Muscle of back (tissue), 11 donors: Measurements from ENCODE around the gene SPACA7. TPM values are rescaled to one million over a fixed set of nuclear protein-coding genes. Genes with fewer than 3 reads are reported as not detected.
"Not testable (repeated sequence)": the region's sequence is repeated elsewhere in the genome, so short reads cannot be mapped to it uniquely, and the experiment has no call there.

ENCODE experiments used
- DNase-seq, 3 donors: peaks; one replicate each; pipeline versions ENCODE4 v3.0.0 to v3.0.0-alpha.2; 2013
- polyA plus RNA-seq, 10 donors: library from polyadenylated mRNA; unstranded; fragments of 120-200 nt; gene quantifications; one replicate each; pipeline ENCODE4 v1.2.1, GENCODE V29; 2013; ENCODE audit not compliant: insufficient read length in 10 of 10

The SPACA7 gene
- polyA plus RNA-seq, 10 donors: not detected

DNA sequence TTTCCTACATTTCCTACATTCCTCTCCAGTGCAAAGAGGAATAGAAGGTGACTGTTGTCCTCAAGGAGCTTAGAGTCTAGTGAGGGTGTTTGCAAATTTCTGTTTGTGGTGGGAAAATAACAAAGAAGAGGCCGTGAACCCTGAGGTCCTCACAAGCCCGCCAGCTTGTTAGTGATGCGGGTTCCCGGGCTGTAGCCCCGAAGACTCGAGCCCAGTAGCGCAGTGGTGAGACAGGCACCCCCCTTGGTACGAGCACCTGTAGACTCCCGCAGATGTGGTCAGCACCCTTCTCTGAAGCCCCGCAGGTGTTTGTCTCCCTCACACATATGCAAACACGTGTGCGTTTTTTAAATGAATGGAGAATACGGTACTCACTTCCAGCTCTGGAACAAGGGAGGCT is 26.5 kb upstream of the SPACA7 start:
- no peak for DNase-seq

DNA sequence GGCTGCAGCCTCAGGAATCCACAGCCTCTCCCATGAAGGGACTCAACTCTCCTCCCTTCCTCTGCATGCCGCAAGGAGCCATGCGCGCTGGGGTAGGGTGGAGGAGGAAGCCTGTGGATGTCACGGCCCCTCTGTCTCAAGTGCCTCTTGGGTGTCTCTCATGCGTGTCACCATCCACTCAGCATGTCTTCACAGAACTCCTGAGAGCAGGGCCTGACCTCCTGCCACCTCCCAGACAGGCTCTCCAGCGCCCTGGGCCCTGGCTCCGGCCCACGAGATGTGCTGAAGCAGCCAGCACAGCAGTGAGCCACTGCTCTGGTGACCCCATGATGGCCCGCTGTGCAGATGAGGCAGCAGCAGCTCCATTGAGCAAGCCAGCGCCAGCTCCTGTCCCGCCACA is 25.9 kb upstream of the SPACA7 start:
- DNase-seq: no peak

DNA sequence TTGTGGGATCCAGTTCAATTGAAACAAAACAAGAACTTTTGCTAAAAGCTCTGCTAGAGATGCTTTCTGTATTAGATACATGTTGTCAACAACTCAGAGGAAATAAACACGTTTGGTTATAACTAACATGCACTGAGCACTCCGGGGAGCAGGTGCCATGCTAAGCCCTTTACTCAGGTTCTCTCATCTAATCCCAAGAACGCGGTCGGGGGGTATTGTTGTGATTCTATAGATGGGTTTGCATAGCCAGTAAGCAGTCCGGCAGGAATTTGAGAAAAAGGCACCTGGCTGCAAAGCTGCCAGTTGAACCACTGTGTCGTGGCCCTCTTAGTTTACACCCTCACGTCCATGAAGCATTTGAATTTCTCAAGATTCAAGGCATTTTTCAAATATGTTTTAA is 24.3 kb upstream of the SPACA7 start:
- DNase-seq: no peak

DNA sequence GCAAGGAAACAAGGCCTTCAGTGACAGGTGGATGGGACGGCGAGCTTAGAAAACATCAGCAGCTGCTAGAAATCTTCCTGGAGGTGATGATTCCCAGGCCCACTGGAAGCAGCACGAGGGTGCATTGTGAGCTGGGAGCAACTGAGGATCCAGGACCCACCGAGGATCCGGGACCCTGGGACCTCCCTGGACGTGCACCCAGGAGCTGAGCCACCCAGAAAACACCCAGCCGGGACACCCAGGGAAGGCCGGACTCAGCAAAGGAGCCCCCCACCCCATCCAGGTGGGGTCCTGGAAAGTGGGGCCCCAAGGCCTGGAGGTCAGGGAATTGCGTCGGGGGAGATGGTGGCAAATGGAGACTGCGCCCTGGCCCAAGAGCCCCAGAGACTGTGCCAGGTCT is 22.3 kb upstream of the SPACA7 start:
- DNase-seq: no peak

DNA sequence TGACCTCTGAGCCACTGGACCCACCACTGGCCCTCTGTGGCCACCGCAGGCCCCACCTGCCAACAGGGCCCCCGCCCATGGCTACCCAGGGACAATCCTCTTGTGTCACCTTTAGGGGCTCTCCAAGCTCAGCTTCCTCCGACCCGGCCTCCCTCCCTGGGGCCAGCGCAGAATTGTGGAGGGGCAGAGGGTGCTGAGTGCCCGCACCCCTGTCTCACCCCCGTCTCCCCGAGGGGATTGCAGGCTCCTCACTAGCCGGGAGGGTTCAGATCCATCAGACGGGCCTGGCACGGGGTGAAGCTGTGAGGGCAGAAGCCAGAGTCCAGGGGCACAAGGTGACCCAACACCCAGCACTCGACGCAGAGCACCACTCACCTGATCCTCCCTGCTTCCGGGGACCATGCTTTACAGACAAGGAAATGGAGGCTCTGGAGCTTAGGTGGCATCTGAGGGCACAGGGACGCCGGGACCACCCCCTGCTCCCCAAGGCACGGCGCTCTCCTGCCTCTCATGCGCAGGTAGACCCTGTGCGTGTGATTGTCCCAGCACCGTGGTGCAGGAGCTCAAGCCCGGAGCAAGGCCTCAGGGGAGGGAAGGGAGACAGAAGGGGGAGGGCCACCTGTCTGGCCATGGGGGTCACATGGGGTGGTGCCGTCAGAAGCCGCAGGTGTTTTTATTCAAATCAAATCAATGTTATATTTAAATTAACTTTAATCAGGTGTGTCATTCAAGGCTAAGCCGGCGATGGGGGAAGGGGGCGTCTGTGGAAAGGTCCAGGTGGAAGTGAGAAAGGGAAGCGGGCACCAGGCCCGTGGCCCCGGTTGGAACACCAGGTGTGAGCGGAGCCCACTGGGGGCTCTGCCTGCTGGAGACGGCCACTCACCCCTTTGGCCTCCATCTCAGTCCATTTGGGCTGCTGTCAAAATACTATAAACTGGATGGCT is 21.6 kb upstream of the SPACA7 start:
- no peak for DNase-seq

DNA sequence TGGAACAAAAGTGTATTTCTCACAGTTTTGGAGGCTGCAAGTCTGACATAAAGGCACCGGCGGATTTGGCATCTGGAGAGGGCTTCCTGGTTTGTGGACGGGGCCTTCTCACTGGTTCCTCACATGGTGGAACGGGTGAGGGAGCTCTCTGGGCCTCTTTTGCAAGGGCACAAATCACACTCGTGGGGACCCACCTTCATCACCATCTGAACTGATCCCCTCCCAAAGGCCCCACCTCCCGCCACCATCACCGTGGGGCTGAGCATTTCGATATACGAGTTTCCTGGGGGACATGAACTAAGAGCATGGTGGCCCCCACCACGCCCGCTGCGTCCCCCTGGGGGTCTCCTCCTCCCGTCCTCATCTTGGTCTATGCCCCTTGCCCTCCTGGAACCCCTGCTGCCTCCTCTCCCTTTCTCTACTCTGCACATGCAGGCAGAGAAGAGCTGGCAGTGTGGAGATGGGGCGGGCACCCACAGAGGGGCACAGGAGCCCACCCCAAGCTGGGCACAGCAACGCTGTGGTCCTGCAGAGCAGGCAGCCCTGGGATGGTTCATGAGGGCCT is 20.8 kb upstream of the SPACA7 start:
- no peak for DNase-seq

DNA sequence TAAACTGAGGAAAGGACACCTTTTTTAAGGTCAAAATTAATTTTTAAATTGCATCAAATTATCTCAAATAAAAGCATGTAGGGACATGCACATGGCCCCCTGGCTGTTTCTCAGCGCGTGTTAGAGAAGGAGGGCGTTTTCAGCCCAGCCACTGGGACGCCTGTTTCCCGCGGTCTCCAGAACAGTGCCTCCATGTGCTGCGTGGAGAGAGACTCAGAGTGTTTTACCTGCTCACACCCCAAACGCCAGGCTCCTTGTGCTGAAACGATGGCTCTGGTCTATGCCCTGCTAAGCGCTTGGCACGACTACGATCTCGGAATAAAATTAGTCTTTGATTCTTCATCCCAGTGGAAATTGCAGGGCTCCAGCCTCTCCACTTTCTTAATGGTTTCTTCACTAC is 20.0 kb upstream of the SPACA7 start:
- DNase-seq: no peak

DNA sequence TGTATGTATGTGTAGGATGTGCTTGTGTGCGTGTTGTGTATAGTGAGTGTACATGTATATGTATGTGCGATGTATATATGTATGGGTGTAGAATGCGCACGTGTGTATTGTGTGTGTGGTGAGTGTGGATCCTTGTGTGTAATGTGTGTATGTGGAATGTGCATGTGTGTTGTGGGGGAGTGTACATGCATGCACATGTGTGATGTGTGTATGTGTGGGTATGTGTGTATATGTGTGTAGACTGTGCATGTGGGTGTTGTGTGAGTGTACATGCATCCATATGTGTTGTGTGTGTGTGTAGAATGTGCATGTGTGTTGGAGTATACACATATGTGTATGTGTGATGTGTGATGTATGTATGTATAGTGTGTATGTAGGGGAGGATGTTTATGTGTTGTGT is 18.0 kb upstream of the SPACA7 start:
- no peak for DNase-seq

DNA sequence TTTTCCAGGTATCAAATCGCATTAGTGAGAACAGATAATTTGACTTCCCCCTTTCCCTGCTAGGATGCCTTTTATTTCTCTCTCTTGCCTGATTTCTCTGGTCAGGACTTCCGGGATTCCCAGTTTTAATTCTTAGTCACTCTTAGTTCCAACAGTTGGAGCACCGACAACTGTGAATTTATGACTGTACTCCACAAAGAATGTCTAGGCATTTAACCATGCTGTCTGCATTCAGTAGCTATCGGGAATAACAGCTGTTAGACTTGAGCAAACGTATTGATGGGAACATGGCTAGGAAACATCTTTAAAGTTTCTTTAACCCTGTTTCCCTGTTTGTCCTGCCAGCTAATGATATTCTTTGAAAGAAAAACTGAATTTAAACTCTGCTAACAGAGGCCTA is 14.1 kb upstream of the SPACA7 start:
- DNase-seq: no peak

DNA sequence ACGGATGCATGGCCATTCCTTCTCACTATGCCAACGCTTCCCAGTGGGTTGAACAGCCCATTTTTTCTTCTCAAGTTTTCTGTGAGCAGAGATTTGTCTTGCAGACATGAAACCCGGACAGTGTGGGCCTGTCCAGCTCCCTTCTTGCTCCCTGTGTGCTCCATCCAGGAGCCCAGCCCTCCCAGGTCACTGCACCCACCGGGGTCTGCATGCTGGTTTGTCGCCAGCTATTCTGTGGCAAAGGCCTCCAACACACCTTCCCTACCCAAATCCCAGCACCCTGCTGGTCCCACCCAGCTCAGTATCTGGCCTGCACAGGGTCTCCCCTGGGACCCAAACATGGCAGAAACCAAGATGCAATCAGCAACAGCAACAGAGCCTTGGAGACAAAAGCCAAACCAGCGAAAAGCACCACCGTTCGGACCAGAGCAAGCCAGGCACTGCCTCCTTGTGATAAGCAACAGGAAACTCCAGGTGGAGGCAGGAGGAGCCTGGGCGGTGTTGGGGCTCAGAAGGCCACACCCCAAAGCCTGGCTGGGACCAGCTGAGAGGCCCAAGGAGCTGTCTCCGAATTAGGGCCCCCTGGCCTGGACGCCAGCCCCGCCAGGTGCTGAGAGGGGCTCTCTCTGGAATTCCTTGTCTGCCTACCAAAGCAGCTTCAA is 12.2 kb upstream of the SPACA7 start:
- DNase-seq: no peak

DNA sequence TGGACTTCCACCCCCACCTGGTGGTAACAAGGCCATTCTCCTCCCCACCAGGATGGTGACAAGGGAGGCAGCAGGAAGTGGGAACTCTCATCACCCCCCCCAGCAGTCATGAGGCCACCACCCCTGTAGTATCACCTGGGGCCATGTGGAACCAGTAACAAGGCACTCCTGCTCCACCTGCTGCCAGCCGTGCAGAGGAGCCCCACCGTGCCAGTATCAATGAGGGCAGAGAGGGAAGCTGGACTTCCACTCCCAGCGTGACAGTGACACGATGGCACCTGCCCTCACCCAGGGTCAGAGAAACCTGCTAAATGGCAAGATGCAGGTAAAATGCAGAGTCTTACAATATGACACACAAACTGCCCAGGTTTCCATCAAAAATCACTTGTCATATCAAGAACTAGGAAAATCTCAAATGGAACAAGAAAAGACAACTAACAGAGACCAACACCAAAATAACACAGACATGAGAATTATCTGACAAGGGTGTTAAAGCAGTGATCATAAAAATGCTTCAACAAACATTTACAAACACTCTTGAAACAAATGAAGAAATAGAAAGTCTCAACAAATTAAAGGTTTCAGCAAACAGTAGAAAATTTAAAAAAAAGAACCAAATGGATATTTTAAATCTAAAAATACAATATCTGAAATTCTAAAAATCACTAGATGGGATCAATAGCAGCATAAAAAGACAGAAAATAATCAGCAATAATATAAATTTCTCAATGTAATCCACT is 9.1 kb upstream of the SPACA7 start:
- no peak for DNase-seq

DNA sequence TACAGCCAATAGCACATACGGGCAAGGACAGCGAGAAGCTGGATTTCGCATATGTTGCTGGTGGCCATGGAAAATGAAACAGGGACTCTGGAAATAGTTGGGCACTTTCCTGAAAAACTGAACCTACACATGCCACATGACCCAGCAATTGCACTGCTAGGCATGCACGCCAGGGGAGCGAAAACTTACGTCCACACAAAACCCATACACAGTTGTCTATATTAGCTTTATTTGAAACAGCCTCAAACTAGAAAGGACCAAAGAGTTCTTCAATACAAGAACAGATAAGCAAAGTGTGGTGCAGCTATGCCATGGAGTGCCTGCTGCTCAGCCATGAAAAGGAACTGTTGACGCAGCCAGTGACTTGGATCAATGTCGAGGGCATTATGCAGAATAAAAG is 7.3 kb upstream of the SPACA7 start:
- DNase-seq: no peak

DNA sequence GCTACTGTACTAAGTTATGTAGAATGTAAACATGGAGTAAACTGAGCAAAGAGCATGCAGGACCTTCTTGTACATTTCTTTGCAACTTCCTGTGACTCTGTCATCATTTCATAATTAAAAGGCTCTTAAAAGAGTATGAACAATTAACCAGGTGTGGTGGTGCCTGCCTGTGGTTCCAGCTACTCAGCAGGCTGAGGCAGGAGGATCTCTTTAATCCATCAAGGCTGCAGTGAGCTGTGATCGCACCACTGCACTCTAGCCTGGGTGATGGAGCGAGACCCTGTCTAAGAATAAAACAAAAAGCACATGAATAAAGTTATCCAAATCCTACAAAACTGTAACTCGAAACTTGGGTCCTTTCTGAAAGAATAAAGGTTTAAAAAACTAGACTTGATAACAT is 5.8 kb upstream of the SPACA7 start:
- no peak for DNase-seq

DNA sequence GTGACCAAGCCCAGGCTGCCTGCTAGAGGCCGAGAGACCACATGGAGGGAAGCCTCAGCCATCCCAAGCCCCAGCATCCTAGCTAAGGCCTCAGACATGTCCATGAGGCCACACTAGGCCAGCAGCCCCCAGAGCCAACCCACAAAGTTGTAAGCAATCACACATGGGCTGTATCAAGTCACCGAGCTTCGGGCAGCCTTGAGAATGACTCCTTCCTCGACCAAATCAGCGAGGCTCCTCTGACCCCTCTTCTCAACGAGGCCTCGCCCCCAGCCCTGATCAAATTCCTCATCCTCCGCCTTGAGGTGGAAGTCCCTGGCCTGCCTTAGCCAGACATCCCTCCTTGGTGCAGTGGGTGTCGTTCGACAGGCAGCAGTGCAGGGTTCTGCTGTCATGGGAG is 1.9 kb upstream of the SPACA7 start:
- no peak for DNase-seq

DNA sequence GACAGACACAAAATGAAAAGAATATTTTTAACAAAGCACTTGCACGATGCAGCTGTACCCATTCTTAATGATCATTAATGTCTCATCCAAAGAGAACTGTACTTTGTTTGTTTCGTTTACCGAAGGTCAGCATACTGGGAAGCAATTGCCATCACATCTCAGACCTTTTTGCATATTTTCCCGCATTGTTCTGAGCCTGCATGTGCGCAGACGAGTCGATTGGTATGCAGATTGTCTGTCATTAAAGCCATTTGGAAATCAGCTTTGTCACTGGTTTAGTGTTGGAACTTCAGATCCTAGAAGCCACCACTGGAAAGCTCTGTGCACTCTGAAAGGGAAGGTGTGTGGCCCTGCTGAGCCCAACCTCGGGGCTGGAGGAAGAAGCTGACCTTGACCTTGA is 15.6 kb downstream of the SPACA7 start:
- DNase-seq: no peak

DNA sequence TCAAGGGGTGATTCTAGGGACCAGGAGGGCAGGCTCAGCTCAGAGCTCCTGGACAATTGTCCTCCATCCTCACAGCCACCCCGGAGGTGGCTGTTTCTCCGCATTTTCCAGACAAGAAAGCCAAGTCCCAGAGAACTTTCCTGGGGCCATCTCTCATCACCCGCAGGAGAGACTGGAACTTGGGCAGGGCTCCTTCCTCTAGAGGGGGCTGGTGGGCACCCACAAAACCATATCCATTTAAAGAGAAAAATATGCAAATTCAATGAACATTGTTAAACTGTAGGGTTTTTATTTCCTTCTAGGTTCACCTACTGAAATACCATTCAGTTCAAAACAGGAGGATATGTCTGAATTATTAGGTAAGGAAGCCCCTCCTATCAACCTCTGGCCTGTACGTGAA is 16.6 kb downstream of the SPACA7 start:
- no peak for DNase-seq

DNA sequence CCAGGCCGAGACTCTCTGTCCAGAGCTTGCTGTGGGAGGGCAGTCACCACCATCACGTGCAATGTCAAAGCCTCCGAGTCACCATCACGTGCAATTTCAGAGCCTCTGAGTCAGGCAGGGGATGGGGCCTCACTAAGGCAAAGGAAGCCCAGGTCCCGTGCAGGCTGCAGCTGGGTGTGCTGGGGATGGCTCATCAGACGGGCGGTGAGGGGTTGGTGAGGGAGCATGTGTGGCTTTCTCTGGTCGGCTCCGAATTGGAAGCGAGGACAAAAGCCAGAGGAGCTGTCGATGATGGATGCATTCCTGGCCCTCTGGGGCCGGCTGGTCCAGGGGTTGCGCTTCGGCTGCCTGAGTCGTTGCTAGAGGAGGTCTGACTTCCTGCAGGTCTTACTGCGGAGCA is 18.9 kb downstream of the SPACA7 start:
- DNase-seq: peak in 1 of 3 donors; percentile 6

DNA sequence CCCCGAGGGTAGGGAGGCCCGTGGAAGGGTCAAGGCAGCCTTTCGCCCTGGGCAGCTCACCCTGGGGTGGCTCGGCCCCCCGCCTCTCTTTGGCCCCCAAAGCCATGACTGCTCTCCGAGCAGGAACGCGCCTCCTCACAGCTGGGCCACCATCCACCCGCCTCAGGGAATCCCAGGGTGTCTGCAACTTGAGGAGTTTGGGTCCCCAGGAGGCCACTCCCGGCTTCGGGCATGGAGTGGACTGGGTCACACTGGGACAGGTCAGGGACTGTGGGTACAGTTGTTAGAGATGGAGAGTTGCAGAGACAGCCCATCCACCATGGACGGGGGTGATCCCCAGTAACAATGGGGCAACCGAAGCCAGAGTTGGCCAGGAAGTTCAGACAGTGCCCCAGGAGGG is 19.8 kb downstream of the SPACA7 start:
- DNase-seq: not testable (repeated sequence)

DNA sequence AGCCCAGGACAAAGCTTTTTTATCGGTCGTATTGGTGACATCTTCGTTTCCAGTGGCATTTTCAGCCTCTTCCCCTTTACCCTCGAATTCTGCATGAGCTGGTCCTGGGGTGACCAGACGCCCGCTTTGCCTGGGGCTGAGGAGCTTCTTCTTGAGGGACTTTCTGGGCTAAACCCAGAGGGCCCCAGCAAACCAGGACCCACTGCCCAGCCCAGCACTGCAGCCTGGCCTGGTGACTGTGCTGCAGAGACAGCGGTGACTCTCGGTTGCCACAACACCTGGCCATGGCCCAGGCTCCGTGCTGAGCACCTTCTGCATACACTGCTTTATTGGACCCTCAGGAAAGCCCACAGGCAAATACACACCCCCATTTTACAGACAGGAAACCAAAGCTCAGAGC is 21.0 kb downstream of the SPACA7 start:
- DNase-seq: no peak

DNA sequence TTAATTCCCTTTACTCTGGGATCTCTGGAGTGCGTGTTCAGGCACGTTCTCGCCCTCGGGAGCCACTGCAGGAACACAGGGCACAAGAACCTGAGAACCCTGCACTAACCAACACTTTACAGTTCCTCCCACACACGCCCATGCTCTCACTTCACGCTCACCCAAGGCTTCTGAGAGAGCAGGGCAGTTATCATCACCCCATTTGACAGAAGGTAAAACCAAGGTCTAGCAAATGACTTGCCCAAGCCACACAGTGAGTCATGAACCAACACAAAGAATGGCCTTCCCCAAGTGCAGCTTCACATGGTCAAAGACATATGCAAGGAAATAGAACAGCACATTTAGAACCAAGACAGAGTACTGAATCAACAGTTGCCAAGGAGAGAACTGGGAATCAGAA is 22.2 kb downstream of the SPACA7 start:
- DNase-seq: not testable (repeated sequence)

DNA sequence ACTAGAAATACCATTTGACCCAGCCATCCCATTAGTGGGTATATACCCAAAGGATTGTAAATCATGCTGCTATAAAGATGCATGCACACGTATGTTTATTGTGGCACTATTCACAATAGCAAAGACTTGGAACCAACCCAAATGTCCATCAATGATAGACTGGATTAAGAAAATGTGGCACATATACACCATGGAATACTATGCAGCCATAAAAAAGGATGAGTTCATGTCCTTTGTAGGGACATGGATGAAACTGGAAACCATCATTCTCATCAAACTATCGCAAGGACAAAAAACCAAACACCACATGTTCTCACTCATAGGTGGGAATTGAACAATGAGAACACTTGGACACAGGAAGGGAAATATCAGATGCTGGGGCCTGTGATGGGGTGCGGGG is 33.7 kb downstream of the SPACA7 start:
- DNase-seq: not testable (repeated sequence)

DNA sequence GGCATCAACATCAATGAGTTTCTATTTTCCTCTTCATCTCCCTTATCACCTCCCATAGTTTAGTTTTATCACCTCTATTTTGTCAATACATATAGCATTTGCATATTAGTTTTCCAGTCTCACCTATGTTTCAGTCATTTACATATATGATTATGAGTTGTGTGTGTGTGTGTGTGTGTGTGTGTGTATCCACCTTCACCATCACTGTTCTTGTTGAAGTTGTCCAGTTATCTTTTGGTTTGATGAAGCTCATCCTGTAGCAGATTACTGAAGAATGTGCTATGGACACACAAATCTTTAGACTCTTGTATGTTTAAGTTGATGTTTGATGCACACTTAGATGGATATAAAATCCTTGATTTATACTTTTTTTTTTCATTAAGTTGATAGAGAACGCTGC is 40.5 kb downstream of the SPACA7 start:
- no peak for DNase-seq
